Measurements from ENCODE around the gene TSACC.

DNA sequence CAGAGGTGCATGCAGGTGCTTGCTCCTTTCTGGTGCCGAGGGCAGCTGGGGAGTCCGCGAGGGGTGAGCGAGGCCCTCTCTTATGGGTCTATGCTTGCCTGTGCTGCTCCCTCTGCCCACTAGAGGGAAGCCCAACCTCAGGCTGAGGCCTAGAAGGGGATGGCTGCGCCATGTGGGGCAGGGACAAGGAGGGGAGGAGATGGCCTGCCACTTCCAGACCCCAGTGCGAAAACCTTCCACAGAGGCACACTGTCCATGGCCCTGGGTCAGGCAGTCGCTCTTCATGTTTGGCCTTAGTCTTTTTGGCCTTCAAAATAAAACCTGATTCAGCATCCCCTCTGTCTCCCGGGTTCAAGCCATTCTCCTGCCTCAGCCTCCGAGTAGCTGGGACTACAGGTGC, 44.7 kb downstream of the TSACC start:
- TF ChIP-seq GATA2 (IDR thresholded peaks at IDR 0.05; ENCODE audit: low read depth, low read length), result no peak
- TF ChIP-seq GATA3 (IDR thresholded peaks at IDR 0.05; ENCODE audit: low read depth, low read length), result no peak
